ENCODE measurements around the gene CEL. TPM values are rescaled to one million over a fixed set of nuclear protein-coding genes. Genes with fewer than 3 reads are reported as not detected.

CEL gene
- total and polyA plus RNA-seq, 4 donors: 1.5 to 4.5 (median 3.8) TPM

DNA sequence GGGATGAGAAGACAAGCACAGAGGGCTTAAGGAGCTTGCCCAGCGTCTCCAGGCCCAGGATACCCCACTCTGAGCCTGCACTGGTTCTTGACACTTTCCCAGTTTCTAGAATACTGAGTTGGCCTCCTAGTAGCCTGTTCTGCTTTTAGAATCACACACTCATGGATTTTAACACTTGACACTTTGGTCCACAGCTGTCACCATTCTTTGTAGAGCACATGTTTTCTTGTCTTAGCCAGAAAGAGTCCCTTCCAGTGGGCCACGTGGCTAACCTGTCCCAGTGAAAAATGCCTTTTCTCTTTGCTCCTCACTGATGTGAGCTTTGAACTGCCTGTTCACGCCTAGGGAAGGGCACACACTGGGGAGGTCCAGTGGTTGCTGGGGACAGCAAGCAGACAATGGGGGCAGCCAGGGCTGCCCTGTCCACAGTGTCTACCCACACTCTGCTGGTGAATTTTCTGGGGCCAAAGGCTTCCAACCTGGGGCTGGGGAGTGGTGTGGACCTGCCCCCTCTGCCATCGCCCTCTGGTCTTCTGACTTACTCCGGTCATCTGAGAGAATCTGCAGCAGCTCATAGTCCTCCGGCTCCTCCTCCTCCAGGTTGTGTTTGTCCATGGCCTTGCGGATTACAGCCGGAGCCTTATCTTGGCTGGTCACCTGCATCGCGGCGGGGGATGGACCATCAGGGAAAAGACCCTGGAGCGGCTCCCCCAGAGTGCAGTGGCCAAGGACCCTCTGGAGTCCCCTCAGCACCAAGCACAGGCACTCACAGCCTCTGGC, 38.1 kb downstream of the CEL start:
- Histone ChIP-seq H3K9me3 (ENCODE audit: control insufficient read depth, low read length) (no peaks in the 10 kb centered on the region), H3K4me1 (ENCODE audit: control insufficient read depth in 1 of 2, insufficient read depth in 2 of 2, low read length in 2 of 2) (no peaks in the 10 kb centered on the region), H3K27me3 (ENCODE audit: control insufficient read depth in 1 of 2, insufficient read depth in 2 of 2, low read length in 1 of 2) (no peaks in the 10 kb centered on the region), H3K27ac (ENCODE audit: low read depth in 1 of 2, low read length in 2 of 2) (no peak overlapping the region), H3K4me3 (ENCODE audit: low read length in 2 of 2) (no peak overlapping the region), H3K36me3 (ENCODE audit: control insufficient read depth in 1 of 2, insufficient read depth in 2 of 2, low read length in 1 of 2) (peaks cover 7 to 16% of the 10 kb centered on the region in 2 donors)
- peak in 1 of 2 donors; percentile 62 for DNase-seq
- intact Hi-C loops (cut with DNase I): loop anchor here in 1 of 2 donors (10.0 kb wide), 1 partner anchor 65 kb away; the partner anchor contains the start of gene GTF3C5
- ATAC-seq (ENCODE audit: low FRiP score): no peak
- 93 to 94% methylated on average over 12 of the region's 12 CpGs for WGBS, 2 donors

GRCh38 chr9:133100506-133101355, 39.0 kb downstream of the CEL start:
- Histone ChIP-seq H3K4me3 (ENCODE audit: low read length in 2 of 2) (no peak overlapping the region), H3K4me1 (ENCODE audit: control insufficient read depth in 1 of 2, insufficient read depth in 2 of 2, low read length in 2 of 2) (no peaks in the 10 kb centered on the region), H3K27me3 (ENCODE audit: control insufficient read depth in 1 of 2, insufficient read depth in 2 of 2, low read length in 1 of 2) (no peaks in the 10 kb centered on the region), H3K9me3 (ENCODE audit: control insufficient read depth, low read length) (no peaks in the 10 kb centered on the region), H3K36me3 (ENCODE audit: control insufficient read depth in 1 of 2, insufficient read depth in 2 of 2, low read length in 1 of 2) (peaks cover 7 to 17% of the 10 kb centered on the region in 2 donors), H3K27ac (ENCODE audit: low read depth in 1 of 2, low read length in 2 of 2) (no peak overlapping the region)
- ATAC-seq (ENCODE audit: low FRiP score): no peak
- intact Hi-C loops (cut with DNase I): loop anchor here in 1 of 2 donors (10.0 kb wide), 1 partner anchor 66 kb away; the partner anchor contains the start of gene GTF3C5
- WGBS, 2 donors: 87 to 93% methylated on average over 13 of the region's 13 CpGs
- peak in 1 of 2 donors; percentile 46 for DNase-seq

DNA sequence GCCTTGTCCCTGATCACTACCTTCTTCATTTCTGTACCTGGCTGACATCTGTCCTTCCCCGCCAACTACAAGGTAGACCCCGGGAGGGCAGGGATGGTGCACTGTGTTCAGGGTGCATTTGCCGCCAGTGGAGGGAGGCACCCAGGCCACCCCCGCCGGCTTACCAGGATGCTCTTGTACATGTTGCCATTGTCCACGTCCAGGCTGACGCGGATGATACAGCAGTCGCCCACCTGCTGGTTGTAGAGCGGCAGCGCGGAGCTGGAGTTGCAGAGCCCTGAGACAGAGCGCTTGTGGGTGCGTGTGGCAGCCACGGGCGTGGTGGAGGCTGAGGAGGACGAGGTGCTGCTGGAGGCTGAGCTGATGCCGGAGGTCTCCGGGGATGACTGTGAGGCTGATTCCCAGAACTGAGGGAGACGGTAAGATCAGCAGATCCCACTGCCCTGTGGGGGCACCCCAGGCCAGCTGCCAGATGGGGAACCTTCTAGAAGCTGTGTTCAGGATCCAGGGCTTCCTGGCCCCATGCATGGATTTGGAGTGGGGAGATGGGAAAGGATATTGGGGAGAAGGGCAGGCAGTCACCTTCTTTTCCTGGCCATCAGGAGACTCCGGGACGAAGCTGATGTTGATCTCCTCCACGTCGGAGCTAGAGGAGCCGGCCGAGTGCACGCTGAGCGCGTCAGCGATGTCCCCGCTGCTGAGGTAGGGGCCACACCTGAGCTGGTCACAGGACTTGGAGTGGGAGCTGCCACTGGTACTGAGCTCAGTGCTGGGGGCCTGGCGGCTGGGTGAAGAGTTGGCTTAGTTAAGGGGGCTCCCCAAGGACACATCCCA, 39.8 kb downstream of the CEL start:
- 95 to 96% methylated on average over 32 of the region's 32 CpGs for WGBS, 2 donors
- no peak for ATAC-seq (ENCODE audit: low FRiP score)
- no peak overlapping the region for H3K27ac ChIP-seq (ENCODE audit: low read depth in 1 of 2, low read length in 2 of 2)
- H3K4me3 ChIP-seq (ENCODE audit: low read length in 2 of 2): no peak overlapping the region
- DNase-seq: peak in 1 of 2 donors; percentile 72
- no peaks in the 10 kb centered on the region for H3K27me3 ChIP-seq (ENCODE audit: control insufficient read depth in 1 of 2, insufficient read depth in 2 of 2, low read length in 1 of 2)
- no peaks in the 10 kb centered on the region for H3K4me1 ChIP-seq (ENCODE audit: control insufficient read depth in 1 of 2, insufficient read depth in 2 of 2, low read length in 2 of 2)
- peaks cover 7 to 17% of the 10 kb centered on the region in 2 donors for H3K36me3 ChIP-seq (ENCODE audit: control insufficient read depth in 1 of 2, insufficient read depth in 2 of 2, low read length in 1 of 2)
- no peaks in the 10 kb centered on the region for H3K9me3 ChIP-seq (ENCODE audit: control insufficient read depth, low read length)
- intact Hi-C loops (cut with DNase I): loop anchor here in 1 of 2 donors (2.0 to 10.0 kb wide), 2 partner anchors 43 to 67 kb away; partner anchors contain the start of gene GTF3C5

DNA sequence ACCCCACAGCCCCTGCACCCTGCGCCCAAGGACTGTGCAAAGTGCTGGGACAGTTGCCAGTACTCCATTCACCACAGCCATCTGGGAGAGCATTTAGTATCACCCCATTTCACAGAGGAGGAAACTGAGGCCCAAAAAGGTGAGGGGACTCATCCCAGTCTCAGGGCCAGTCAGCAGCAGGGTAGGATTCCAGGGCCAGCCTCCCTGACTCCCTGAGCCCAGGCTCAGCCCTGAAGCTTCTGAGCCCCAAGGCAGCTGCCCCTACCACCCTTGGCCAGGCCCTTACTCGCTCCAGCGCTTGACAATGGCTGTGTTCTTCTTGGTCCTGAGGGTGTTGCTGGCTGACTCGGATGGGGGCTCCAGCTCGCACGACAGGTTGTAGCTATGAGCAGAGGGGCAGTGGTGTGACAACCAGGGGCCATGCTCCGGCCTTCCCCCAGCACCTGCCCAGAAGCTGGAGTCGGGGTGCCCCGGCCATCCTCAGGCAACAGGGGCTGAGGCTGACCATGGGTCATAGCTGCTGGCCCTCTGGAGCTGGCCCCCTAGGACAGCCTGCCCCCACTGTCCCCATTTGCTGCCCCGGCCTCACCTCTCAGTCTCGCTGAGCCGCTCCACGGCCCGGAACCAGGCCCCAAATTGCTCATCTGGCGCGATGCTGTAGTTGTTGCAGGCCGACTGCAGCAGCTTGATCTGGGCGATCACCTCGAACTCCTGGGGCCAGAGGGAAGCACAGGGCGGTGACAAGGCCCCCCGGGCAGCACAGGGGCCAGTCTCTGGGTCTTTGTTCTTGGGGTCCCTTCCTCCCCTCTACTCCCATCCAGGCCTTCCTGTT, 40.6 kb downstream of the CEL start:
- H3K27me3 ChIP-seq (ENCODE audit: control insufficient read depth in 1 of 2, insufficient read depth in 2 of 2, low read length in 1 of 2): no peaks in the 10 kb centered on the region
- peaks cover 7 to 20% of the 10 kb centered on the region in 2 donors for H3K36me3 ChIP-seq (ENCODE audit: control insufficient read depth in 1 of 2, insufficient read depth in 2 of 2, low read length in 1 of 2)
- H3K9me3 ChIP-seq (ENCODE audit: control insufficient read depth, low read length): no peaks in the 10 kb centered on the region
- intact Hi-C loops (cut with DNase I): loop anchor here (1.0 to 10.0 kb wide), 3 partner anchors 42 to 68 kb away; partner anchors contain the start of gene GTF3C5 (in 1 of the 2)
- 94 to 98% methylated on average over 21 of the region's 21 CpGs for WGBS, 2 donors
- ATAC-seq (ENCODE audit: low FRiP score): no peak
- no peaks in the 10 kb centered on the region for H3K4me1 ChIP-seq (ENCODE audit: control insufficient read depth in 1 of 2, insufficient read depth in 2 of 2, low read length in 2 of 2)
- H3K27ac ChIP-seq (ENCODE audit: low read depth in 1 of 2, low read length in 2 of 2): no peak overlapping the region
- DNase-seq: peak in 1 of 2 donors; percentile 67
- no peak overlapping the region for H3K4me3 ChIP-seq (ENCODE audit: low read length in 2 of 2)

DNA sequence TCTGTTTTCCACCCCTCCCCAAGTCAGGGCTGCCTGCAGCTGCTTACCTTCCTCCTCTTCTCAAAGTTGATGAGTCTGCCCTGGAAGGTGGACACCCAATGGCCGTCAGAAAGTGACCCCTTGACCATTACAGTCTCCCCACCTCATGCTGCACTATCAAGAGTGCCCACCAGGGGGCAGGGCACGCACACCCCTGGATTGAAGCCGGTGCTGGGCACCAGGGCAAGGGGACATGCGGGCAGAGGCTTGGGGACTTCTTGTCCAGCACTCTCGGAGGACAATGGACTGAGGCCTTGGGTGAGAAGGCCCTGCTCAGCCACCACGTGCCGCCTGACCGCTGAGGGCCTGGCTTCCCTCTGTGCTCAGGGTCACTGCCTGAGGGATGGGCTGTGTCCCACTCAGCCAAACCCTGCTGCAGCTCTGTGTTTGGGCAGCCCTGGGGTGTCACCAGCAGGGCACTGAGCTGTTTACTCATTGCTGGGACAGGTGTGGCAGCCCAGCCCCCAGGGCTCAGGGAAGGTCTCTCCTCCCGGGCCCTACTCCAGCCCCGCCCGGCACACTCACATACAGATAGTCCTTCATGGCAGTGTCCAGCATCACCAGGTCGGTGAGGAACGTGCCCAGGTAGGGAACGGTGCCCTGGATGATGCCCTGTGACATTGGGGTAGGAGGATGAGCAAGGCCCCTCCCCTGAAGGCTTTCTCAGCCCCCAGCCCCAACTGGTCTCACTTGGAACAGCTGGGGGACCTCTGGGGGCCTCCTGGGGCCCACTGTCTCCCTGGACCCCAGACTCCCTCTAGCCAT, 41.6 kb downstream of the CEL start:
- Histone ChIP-seq H3K4me1 (ENCODE audit: control insufficient read depth in 1 of 2, insufficient read depth in 2 of 2, low read length in 2 of 2) (no peaks in the 10 kb centered on the region), H3K27ac (ENCODE audit: low read depth in 1 of 2, low read length in 2 of 2) (no peak overlapping the region), H3K36me3 (ENCODE audit: control insufficient read depth in 1 of 2, insufficient read depth in 2 of 2, low read length in 1 of 2) (peaks cover 7 to 17% of the 10 kb centered on the region in 2 donors), H3K27me3 (ENCODE audit: control insufficient read depth in 1 of 2, insufficient read depth in 2 of 2, low read length in 1 of 2) (no peaks in the 10 kb centered on the region), H3K9me3 (ENCODE audit: control insufficient read depth, low read length) (no peaks in the 10 kb centered on the region), H3K4me3 (ENCODE audit: low read length in 2 of 2) (no peak overlapping the region)
- peak; percentile 79 for ATAC-seq (ENCODE audit: low FRiP score)
- peak; percentile 68 to 90 for DNase-seq
- 45 to 51% methylated on average over 12 to 14 of the region's 14 CpGs for WGBS, 2 donors
- intact Hi-C loops (cut with DNase I): loop anchor here (1.0 to 10.0 kb wide), 3 partner anchors 41 to 69 kb away; partner anchors contain the start of gene GTF3C5 (in 1 of the 2)

- Histone ChIP-seq H3K4me3 (ENCODE audit: low read length in 2 of 2) (no peak overlapping the region), H3K9me3 (ENCODE audit: control insufficient read depth, low read length) (no peaks in the 10 kb centered on the region), H3K27ac (ENCODE audit: low read depth in 1 of 2, low read length in 2 of 2) (no peak overlapping the region), H3K27me3 (ENCODE audit: control insufficient read depth in 1 of 2, insufficient read depth in 2 of 2, low read length in 1 of 2) (no peaks in the 10 kb centered on the region), H3K4me1 (ENCODE audit: control insufficient read depth in 1 of 2, insufficient read depth in 2 of 2, low read length in 2 of 2) (no peaks in the 10 kb centered on the region), H3K36me3 (ENCODE audit: control insufficient read depth in 1 of 2, insufficient read depth in 2 of 2, low read length in 1 of 2) (peaks cover 4 to 17% of the 10 kb centered on the region in 2 donors)
- intact Hi-C loops (cut with DNase I): loop anchor here (1.0 to 10.0 kb wide), 3 partner anchors 41 to 69 kb away; partner anchors contain the start of gene GTF3C5 (in 1 of the 2)
- WGBS, 2 donors: 85 to 86% methylated on average over 12 of the region's 12 CpGs
- DNase-seq (peak in 1 of 2 donors; percentile 69), ATAC-seq (ENCODE audit: low FRiP score) (no peak)
Observed at GRCh38 chr9:133103987-133104505, 42.3 kb downstream of the CEL start.
